Measurements from ENCODE around the gene DDX10.
A peak's percentile ranks its signal among the peaks of the same experiment; 100 is the strongest.

The DDX10 gene

DNA sequence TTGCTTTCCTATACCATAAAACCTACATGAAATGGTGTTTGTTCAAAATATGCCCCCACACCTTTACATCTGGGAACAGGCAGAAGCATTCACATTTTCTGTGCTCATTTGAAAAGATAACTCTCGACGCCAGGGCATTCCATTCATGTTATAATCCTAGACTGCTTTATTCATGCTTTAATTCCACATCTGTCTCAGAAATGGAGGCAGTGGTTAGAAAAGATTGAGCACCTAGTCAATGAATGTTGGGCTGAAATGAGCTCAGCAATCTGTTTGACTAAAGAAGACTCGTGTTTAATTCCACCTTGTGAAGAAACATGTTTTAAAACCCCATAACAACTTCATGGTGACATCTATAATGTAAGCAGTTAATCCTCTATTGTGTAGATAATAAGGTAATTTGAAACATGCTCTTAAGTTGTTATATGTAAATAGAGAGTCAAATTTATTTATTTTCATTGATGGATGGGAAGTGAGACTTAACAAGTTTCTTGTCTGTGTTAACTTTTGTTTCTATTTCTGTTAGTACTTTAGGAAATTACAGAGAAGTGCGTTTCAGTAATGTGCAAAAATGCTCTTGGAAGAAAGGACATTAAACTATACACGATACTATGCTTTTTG is 217.5 kb downstream of the DDX10 start:
- no peaks in the 10 kb centered on the region for H3K79me2 ChIP-seq (ENCODE audit: control insufficient read depth, insufficient read depth, low read length, unreplicated experiment)
- H3K36me3 ChIP-seq (ENCODE audit: insufficient read depth, low read length), result no peaks in the 10 kb centered on the region
- H3K4me3 ChIP-seq (ENCODE audit: low read depth, low read length), result no peak overlapping the region
- peaks cover 23% of the 10 kb centered on the region for H3K4me1 ChIP-seq (ENCODE audit: control insufficient read depth, insufficient read depth, low read length, unreplicated experiment)
- no peaks in the 10 kb centered on the region for H3K27me3 ChIP-seq (ENCODE audit: insufficient read depth, low read length)
- no peak overlapping the region for H2AFZ ChIP-seq (ENCODE audit: low read length, unreplicated experiment)
- H3K27ac ChIP-seq (ENCODE audit: low read depth, low read length), result no peak overlapping the region

DNA sequence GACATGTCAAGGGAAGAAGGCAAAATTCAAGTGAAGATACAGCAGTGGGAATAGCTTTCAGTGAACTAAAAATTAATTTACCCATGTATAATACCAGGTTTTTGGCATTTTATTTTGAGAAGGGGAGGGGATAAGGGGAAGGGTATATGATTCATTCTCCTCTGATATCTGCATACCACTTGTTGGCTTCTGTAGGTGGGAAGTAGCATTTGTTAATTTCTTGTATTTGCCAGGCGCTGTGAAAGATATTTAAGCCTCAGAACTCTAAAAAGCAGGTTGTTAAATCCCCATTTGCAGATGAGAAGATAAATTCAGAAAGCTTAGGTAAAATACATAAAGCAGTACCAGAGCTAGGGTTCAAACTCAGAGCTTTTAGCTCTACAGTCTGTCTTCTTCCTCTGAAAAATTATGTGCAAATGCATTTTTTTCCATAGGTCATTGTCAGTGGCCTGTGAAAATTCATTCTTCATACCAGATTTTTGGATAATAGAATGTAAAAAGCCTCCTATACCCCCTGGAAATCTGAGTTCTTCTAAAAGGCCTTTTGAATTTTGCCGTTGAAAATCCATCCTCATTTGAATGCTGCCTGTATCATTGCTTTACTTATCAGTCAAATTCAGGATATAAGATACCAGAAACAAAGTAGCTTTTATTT is 221.3 kb downstream of the DDX10 start:
- Histone ChIP-seq H3K36me3 (ENCODE audit: insufficient read depth, low read length) (no peaks in the 10 kb centered on the region), H3K79me2 (ENCODE audit: control insufficient read depth, insufficient read depth, low read length, unreplicated experiment) (no peaks in the 10 kb centered on the region), H2AFZ (ENCODE audit: low read length, unreplicated experiment) (peak overlapping the region; percentile 40), H3K27me3 (ENCODE audit: insufficient read depth, low read length) (no peaks in the 10 kb centered on the region), H3K4me1 (ENCODE audit: control insufficient read depth, insufficient read depth, low read length, unreplicated experiment) (peaks cover 29% of the 10 kb centered on the region), H3K4me3 (ENCODE audit: low read depth, low read length) (peak overlapping the region; percentile 33; the same call in 1 of the 2 replicates), H3K27ac (ENCODE audit: low read depth, low read length) (peak overlapping the region; percentile 85)

DNA sequence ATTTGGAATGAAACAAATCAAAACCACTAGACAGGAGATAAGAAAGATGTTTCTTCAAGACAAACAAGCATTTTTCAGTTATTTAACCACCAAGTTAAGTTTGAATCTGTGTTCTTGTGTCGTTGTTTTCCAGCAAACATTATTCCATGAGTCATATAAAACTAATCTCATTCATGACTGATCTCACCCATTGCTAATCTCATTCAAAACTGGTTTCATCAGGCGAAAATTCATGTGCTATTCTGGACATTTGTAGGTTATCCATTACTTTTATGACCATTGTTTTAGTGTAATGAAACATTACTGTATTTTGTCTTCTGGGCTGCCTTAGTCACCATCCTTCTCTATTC is 221.8 kb downstream of the DDX10 start:
- peak overlapping the region; percentile 33; the same call in 1 of the 2 replicates for H3K4me3 ChIP-seq (ENCODE audit: low read depth, low read length)
- H3K27ac ChIP-seq (ENCODE audit: low read depth, low read length), result peak overlapping the region; percentile 85
- H3K79me2 ChIP-seq (ENCODE audit: control insufficient read depth, insufficient read depth, low read length, unreplicated experiment), result no peaks in the 10 kb centered on the region
- H3K27me3 ChIP-seq (ENCODE audit: insufficient read depth, low read length), result no peaks in the 10 kb centered on the region
- peaks cover 29% of the 10 kb centered on the region for H3K4me1 ChIP-seq (ENCODE audit: control insufficient read depth, insufficient read depth, low read length, unreplicated experiment)
- H3K36me3 ChIP-seq (ENCODE audit: insufficient read depth, low read length), result no peaks in the 10 kb centered on the region
- H2AFZ ChIP-seq (ENCODE audit: low read length, unreplicated experiment), result peak overlapping the region; percentile 40

DNA sequence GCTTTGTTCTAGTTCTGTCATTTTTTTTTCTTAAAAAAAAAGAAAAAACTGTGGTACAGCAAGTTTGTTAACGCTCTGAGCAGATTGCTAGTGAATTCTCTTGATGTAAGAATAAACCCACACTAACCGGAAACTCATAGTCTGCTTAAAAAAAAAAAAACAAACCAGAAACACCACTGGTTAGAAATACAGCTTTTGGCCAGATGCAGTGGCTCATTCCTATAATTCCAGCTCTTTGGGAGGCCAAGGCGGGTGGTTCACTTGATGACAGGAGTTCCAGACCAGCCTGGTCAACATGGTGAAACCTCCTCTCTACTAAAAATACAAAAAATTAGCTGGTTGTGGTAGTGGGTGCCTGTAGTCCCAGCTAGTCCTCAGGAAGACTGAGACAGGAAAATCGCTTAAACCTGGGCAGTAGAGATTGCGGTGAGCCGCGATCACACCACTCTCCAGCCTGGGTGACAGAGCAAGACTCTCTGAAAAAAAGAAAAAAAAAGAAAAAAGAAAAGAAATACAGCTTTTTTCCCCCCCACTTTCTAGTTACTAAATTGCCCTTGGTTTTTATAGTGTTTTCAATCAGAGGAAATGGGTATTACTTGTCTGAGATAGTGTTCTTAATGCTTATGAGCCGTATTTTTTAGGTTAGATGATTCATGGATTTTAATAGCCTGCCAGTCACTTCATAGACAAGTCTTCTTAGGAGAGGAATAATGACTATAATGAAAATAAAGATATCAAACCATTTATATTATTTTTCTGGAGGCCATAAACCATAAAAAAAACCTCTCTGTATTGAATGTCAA is 222.8 kb downstream of the DDX10 start:
- Histone ChIP-seq H3K36me3 (ENCODE audit: insufficient read depth, low read length) (no peaks in the 10 kb centered on the region), H3K79me2 (ENCODE audit: control insufficient read depth, insufficient read depth, low read length, unreplicated experiment) (no peaks in the 10 kb centered on the region), H3K27ac (ENCODE audit: low read depth, low read length) (peak overlapping the region; percentile 85), H3K4me1 (ENCODE audit: control insufficient read depth, insufficient read depth, low read length, unreplicated experiment) (peaks cover 29% of the 10 kb centered on the region), H3K27me3 (ENCODE audit: insufficient read depth, low read length) (no peaks in the 10 kb centered on the region), H3K4me3 (ENCODE audit: low read depth, low read length) (no peak overlapping the region), H2AFZ (ENCODE audit: low read length, unreplicated experiment) (no peak overlapping the region)

DNA sequence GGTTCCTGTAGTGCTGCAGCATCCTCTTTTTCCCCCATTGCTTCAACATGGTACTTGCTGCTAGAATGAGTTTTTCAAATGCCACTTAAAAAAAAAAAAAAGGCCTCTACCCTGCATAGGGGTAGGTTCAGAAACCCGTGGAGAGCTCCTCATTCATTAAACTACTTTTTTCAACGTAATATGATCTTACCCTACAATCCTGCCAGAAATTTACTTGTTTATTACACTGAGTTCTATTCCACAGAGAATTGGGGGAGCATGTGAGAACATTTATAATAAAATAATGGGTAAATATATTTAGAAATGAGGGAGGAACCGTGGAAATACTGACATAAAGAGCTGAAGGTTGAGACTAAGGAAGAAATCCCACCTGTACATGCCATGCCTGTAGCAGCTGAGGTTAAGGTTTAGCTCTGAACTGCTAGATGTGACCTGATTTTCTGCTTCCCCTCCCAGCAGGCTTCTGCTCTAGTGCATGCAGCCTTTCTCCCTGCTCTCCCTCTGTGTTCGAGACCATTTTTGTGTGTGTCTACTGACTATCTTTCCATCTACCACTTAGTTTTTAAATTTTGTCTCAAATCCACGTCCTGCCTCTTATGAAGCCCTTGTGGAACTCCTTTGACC is 225.7 kb downstream of the DDX10 start:
- Histone ChIP-seq H3K27ac (ENCODE audit: low read depth, low read length) (no peak overlapping the region), H3K79me2 (ENCODE audit: control insufficient read depth, insufficient read depth, low read length, unreplicated experiment) (no peaks in the 10 kb centered on the region), H3K4me3 (ENCODE audit: low read depth, low read length) (no peak overlapping the region), H3K27me3 (ENCODE audit: insufficient read depth, low read length) (no peaks in the 10 kb centered on the region), H3K36me3 (ENCODE audit: insufficient read depth, low read length) (no peaks in the 10 kb centered on the region), H2AFZ (ENCODE audit: low read length, unreplicated experiment) (no peak overlapping the region), H3K4me1 (ENCODE audit: control insufficient read depth, insufficient read depth, low read length, unreplicated experiment) (peaks cover 39% of the 10 kb centered on the region)

DNA sequence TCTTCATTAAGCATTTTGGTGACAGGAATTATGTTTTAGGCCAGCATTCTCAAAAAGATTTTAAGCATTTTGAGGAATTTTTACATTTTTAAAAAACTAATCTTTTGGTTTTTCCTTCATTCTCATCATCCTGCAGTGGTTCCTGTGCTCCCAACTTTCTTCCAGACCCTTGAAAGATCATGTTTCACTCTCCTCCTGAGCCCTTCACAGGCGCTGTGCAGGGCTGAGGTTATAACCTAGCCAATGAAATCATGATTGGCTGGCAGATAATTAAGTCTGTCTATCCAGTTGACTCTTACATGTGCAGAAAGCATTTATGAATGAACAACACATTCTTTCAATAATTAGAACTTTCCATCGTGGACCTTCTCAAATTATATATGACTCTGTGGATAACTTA is 226.3 kb downstream of the DDX10 start:
- no peaks in the 10 kb centered on the region for H3K79me2 ChIP-seq (ENCODE audit: control insufficient read depth, insufficient read depth, low read length, unreplicated experiment)
- H2AFZ ChIP-seq (ENCODE audit: low read length, unreplicated experiment), result no peak overlapping the region
- H3K4me1 ChIP-seq (ENCODE audit: control insufficient read depth, insufficient read depth, low read length, unreplicated experiment), result peaks cover 39% of the 10 kb centered on the region
- no peak overlapping the region for H3K4me3 ChIP-seq (ENCODE audit: low read depth, low read length)
- no peaks in the 10 kb centered on the region for H3K27me3 ChIP-seq (ENCODE audit: insufficient read depth, low read length)
- no peaks in the 10 kb centered on the region for H3K36me3 ChIP-seq (ENCODE audit: insufficient read depth, low read length)
- H3K27ac ChIP-seq (ENCODE audit: low read depth, low read length), result no peak overlapping the region

DNA sequence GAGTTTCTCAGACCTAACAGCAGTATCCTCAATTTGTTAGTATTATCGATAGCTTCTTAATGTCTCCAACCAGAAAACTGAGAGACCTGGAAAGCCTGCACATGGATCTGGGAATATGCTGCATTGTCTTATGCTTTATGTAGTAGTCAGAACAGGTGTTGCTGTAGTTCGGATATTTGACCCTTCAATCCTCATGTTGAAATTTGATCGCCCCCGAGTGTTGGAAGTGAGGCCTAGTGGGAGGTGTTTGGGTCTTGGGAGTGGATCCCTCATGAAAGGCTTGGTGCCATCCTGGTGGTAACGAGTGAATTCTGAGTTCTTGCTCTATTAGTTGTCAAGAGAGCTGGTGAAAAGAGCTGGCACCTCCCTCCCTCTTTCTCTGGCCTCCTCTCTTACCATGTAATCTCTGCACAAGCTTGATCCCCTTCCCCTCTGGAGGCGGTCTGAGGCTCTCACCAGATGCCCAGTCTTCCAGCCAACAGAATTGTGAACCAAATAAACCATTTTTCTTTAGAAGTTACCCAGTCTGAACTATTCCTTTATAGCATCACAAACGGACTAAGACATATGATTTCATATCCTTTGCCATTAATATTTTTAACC is 227.1 kb downstream of the DDX10 start:
- Histone ChIP-seq H3K36me3 (ENCODE audit: insufficient read depth, low read length) (0 out of 2 replicates have a peak, but pooled peaks cover under 1% of the 10 kb centered on the region), H3K4me1 (ENCODE audit: control insufficient read depth, insufficient read depth, low read length, unreplicated experiment) (peaks cover 39% of the 10 kb centered on the region), H3K27me3 (ENCODE audit: insufficient read depth, low read length) (no peaks in the 10 kb centered on the region), H3K79me2 (ENCODE audit: control insufficient read depth, insufficient read depth, low read length, unreplicated experiment) (no peaks in the 10 kb centered on the region), H2AFZ (ENCODE audit: low read length, unreplicated experiment) (no peak overlapping the region), H3K27ac (ENCODE audit: low read depth, low read length) (no peak overlapping the region), H3K4me3 (ENCODE audit: low read depth, low read length) (no peak overlapping the region)

DNA sequence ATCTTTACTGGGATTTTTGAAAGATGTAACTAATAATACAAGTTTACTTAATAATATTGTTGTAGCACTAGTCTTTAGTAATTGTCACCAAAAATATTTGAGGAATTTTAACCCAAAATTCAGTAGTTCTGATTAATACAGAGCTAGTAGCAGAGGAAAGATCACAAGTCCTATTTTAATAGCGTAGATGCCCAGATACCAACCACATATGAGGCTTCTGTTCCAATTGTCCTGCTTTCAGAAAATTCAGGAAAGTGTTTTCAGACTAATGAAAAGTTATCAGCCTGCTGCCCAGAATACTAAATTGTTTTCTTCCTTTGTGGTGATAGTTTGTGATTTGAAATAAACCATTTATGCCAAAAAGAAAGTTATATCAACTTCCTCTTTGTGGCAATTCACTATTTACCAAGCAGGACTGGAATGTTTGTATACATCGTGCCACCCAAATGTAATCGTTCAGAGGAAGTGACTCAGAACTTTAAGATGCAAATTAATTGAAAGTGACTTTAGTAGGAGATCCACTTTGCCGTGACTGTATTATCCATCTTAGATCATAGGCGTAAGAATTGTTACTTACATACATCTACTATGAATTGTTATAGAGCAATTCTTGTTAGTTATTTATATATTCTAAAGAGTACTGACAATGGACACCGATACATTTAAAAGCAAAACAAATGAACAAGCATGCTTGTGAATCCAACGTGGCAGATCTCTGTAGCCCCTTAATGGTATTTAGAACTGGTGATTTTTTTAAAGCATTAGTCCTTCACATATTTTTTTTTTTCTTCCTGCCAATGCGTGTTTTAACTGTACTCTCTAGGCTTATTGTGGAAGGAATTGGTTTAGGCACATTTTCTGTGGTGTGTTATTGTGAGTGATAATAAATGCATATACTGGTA is 231.0 kb downstream of the DDX10 start:
- Histone ChIP-seq H3K27ac (ENCODE audit: low read depth, low read length) (peak overlapping the region; percentile 84), H3K4me1 (ENCODE audit: control insufficient read depth, insufficient read depth, low read length, unreplicated experiment) (peaks cover 35% of the 10 kb centered on the region), H2AFZ (ENCODE audit: low read length, unreplicated experiment) (no peak overlapping the region), H3K4me3 (ENCODE audit: low read depth, low read length) (peak overlapping the region; percentile 43), H3K27me3 (ENCODE audit: insufficient read depth, low read length) (no peaks in the 10 kb centered on the region), H3K36me3 (ENCODE audit: insufficient read depth, low read length) (peaks cover 13% of the 10 kb centered on the region; the same call in 1 of the 2 replicates), H3K79me2 (ENCODE audit: control insufficient read depth, insufficient read depth, low read length, unreplicated experiment) (no peaks in the 10 kb centered on the region)

DNA sequence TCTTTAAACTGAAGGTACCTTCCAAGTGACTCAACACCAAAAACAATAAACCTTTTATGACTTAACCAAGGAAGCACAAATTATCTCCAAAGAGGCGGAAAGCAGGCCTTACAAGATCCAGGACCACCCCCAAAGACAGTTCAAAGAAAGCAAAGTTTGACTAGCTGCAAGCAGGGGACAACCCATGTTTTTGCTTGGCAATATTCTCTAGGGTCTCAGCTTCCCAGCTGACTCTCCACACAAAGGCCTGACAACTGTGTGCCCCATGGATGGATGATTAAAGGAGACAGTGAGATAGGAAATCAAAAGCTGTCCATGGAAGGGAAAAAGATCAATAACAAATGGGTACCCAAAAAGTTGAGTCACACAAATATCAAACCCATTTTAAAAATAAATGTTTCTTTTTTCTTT is 232.2 kb downstream of the DDX10 start:
- Histone ChIP-seq H2AFZ (ENCODE audit: low read length, unreplicated experiment) (no peak overlapping the region), H3K27me3 (ENCODE audit: insufficient read depth, low read length) (no peaks in the 10 kb centered on the region), H3K27ac (ENCODE audit: low read depth, low read length) (peak overlapping the region; percentile 84), H3K36me3 (ENCODE audit: insufficient read depth, low read length) (peaks cover 13% of the 10 kb centered on the region; the same call in 1 of the 2 replicates), H3K4me3 (ENCODE audit: low read depth, low read length) (no peak overlapping the region), H3K79me2 (ENCODE audit: control insufficient read depth, insufficient read depth, low read length, unreplicated experiment) (no peaks in the 10 kb centered on the region), H3K4me1 (ENCODE audit: control insufficient read depth, insufficient read depth, low read length, unreplicated experiment) (peaks cover 35% of the 10 kb centered on the region)

Data from ACC112 (cell line).